Stimulated activated CD8-positive, alpha-beta memory T cell treated with anti-CD3 and anti-CD28 coated beads, Interleukin-12 subunit alpha, Interleukin-12 subunit beta, amount 100 ng/mL, for 24 hours (primary cell): Measurements from ENCODE around the gene SLC36A4.
"Not testable (repeated sequence)": the region's sequence is repeated elsewhere in the genome, so short reads cannot be mapped to it uniquely, and the experiment has no call there.

ENCODE experiments used
- DNase-seq: peaks from one replicate; pipeline ENCODE4 v3.0.0-alpha.2; 2020; ENCODE audit errors: extremely low read depth

The SLC36A4 gene

DNA sequence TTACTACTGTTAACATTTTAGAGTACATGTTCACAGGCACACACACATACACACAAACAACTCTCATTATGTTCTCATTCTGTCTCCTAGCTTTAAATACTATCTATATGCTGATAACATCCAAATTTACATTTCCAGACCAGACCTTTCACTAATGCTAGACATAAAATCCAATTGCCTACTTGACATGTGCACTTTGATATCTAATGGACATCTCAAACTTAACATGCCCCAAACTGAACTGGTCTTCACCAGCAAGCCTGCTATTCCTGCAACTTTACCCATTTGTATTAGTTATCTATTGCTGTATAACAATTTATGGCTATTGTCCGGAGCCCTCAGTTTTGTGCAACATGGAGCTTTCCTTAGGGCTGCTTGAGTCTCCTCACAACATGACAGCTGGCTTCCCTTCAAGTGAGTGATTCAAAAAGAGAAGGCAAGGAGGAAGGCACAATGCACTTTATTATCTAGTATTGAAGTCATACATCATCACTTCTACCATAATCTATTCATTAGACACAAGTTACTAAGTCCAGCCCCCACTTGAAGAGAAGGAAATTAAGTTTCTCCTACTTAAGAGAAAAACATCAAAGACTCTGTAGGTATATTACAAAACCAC, 3.0 kb downstream of the SLC36A4 start:
- no peak for DNase-seq

DNA sequence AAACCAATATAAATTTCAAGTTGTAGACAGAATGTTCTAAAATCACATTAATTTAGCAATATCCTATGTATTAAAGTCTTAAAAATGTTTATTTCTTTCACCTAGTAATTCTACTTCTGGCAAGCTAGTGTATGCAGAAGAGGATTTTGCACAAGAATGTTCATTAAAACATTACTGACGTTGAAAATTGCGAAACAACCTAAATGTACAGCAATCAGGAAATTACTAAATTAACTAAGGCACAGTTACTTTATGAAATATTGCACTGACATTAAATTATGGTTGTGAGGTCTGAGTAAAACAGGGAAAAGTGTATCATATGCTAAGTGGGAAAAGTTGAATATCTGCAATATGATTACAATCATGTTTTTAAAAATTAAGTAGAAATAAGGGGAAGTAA, 4.1 kb downstream of the SLC36A4 start:
- DNase-seq = no peak

GRCh38 chr11:93192163-93192562, 5.6 kb downstream of the SLC36A4 start:
- no peak for DNase-seq

- no peak for DNase-seq
Observed at GRCh38 chr11:93189462-93189861, 8.3 kb downstream of the SLC36A4 start.

- no peak for DNase-seq
Observed at GRCh38 chr11:93188726-93189125, 9.1 kb downstream of the SLC36A4 start.

- no peak for DNase-seq
Observed at GRCh38 chr11:93187290-93187689, 10.5 kb downstream of the SLC36A4 start.

DNA sequence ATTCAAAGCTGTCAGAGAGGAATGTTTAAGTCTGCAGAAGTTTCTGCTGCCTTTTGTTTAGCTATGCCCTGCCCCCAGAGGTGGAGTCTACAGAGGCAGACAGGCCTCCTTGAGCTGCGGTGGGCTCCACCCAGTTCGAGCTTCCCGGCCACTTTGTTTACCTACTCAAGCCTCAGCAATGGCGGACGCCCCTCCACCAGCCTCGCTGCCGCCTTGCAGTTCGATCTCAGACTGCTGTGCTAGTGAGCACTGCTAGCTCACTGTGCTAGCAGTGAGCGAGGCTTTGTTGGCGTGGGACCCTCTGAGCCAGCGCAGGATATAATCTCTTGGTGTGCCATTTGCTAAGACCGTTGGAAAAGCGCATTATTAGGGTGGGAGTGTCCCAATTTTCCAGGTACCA, 19.9 kb downstream of the SLC36A4 start:
- not testable (repeated sequence) for DNase-seq

GRCh38 chr11:93169950-93170561, 27.7 kb downstream of the SLC36A4 start:
- no peak for DNase-seq

DNA sequence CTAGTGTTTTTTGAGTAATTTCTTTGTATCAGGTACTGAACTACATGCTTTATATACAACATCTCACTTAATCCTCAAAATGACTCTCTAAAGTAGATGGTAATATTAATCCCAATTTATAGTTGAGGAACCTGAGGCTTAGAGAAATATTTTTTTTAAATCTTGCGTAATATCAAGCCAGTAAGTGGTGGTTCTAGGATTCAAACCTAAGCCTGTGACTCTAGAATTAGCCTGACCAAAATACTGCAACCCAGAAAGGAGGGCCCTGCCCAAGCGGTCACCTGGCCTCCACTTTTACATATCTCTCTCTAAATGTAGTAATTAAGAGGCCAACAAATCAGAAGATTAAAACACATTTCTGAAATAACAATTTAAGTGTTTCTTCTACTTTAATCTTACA, 28.6 kb downstream of the SLC36A4 start:
- DNase-seq = no peak

- DNase-seq = no peak
Observed at GRCh38 chr11:93166862-93167261, 30.9 kb downstream of the SLC36A4 start.

DNA sequence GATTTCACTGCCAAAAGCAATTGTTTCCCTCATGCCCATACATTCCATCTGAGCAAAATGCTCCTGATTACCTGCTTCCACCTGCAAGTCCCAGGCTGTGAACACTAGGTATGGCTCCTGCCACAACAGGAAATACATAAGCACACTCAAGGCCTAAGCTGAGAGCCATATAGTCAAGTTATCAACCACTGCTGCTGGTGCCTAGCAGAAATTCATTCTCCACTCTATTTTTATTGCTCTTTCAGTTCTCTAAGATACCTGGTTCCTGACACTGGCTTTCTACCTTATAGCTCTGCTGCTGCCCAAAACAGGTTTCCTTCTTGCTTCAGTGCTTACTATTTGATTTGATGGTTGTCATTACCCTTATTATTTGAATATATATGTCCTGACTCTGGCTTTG, 31.6 kb downstream of the SLC36A4 start:
- DNase-seq = no peak

DNA sequence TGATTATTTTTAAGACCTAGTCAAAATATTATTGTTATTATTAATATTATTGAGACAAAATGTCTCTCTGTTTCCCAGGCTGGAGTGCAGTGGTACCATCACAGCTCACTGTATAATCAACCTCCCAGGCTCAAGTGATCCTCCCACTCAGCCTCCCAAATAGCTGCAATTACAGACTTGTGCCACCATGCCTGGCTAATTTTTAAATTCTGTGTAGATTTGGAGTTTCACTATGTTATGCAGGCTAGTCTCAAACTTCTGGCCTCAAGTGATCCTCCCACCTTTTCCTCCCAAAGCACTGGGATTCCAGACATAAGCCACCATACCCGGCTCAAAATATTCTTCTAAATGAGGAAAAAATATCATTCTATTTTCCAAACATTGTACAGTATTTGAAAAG, 37.0 kb downstream of the SLC36A4 start:
- DNase-seq = no peak

GRCh38 chr11:93160156-93160555, 37.6 kb downstream of the SLC36A4 start:
- no peak for DNase-seq

- DNase-seq = no peak
Observed at GRCh38 chr11:93159721-93160120, 38.1 kb downstream of the SLC36A4 start.

DNA sequence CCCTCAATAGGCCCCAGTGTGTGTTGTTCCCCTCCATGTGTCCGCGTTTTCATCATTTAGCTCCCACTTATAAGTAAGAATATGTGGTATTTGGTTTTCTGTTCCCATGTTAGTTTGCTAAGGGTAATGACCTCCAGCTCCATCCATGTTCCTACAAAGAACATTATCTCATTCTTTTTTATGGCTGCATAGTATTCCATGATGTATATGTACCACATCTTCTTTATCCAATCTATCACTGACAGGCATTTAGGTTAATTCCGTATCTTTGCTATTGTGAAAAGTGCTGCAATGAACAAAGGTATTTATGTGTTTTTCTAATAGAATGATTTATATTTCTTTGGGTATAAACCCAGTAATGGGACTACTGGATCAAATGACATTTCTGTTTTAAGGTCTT, 42.1 kb downstream of the SLC36A4 start:
- DNase-seq = no peak

DNA sequence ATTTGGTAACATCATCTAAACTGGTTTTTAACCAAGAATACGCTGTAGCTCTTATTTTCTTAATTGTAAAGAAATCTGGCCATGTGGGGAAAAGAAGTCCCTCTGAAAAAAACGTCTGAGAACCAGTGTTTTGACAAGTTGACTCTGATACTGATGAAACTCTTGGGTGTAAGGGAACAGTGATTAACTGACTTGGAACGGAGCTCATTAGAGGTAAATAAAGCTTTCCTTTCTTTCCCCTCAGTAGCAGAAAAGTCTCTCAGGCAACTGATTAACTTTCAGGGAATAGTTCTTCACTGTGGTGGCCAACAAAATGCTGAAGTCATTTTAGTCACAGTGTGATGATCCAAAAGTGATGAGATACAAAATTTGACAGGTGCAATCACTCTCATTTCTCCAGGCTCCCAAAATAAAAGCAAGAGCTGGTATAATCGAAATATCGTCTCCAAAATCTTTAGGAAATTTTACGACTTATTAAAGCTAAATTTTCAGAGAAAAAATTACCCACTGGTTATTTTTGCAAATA, 52.3 kb downstream of the SLC36A4 start:
- no peak for DNase-seq

DNA sequence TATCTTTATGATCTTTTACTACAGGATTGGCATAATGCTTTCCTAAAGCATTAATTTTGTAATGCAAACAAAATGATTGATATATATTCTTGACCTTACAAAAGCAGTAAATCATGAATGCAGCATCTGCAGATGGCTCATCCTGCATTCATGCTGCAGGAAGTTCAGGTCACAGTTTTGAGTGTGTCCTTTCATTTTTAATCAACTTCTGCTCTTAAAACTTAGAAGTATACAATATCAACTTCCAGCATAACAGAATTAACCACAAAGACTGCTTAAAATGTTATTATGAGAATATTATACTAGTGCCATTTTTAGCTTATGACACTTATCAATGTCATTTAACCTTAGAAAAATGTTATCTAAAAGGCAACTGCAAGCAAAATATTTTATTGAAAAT, 54.0 kb downstream of the SLC36A4 start:
- no peak for DNase-seq

GRCh38 chr11:93143186-93143585, 54.6 kb downstream of the SLC36A4 start:
- no peak for DNase-seq

DNA sequence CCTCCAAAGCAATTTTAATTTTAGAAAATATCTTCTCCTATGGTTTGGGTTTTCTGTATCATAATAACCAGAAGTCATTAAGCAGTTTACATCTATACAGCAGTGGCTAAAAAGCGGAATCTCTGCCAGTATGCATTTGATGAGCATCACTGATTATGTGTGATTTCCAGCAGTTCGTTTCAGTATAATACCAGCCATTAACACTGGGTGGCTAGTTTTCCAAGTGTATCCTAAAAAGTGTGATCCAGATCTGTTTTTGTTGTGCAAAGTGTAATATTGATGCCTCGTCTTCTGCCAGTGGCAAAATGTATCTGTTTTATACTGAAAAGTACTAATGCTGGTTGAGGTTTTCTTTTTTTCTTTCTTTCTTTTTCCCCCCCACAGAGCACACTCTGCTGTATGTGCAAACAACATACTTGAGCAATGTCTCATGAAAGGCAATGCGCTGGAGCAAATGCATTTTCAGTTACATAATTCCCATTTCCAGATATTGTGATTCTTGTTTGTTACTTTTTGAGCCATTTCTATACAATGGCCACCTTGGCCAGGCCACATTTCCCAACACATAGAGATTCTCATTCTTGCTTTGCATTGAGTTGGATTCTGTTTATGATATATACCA, 64.2 kb downstream of the SLC36A4 start:
- no peak for DNase-seq

- DNase-seq = no peak
Observed at GRCh38 chr11:93132836-93133235, 65.0 kb downstream of the SLC36A4 start.

GRCh38 chr11:93131709-93132108, 66.1 kb downstream of the SLC36A4 start:
- no peak for DNase-seq

DNA sequence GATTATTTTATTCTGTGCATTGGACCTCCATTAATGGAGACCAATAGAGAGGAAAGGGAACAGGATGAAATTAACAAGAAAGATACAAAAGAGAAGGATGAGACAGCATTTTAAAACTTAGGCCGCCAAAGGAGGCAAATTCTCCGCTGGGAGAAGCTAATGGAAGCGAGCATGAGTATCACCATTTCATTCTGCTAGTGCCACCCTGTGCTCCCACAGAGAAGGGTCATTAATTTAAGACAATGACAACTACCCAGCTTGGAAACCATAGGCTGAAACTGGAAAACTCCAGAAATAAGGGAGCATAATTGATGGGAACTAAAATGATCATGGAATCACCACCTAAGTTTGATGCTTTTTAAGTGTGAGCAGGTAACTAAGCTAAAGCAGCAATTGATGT, 69.2 kb downstream of the SLC36A4 start:
- DNase-seq = no peak

GRCh38 chr11:93123351-93123898, 74.4 kb downstream of the SLC36A4 start:
- no peak for DNase-seq
